ENCODE measurements around the gene CCDC9B.
A peak's percentile ranks its signal among the peaks of the same experiment; 100 is the strongest.

The CCDC9B gene

GRCh38 chr15:40334541-40334940, 6.2 kb downstream of the CCDC9B start:
- H3K36me3 ChIP-seq (ENCODE audit: insufficient read depth, low read length) = no peaks in the 10 kb centered on the region
- no peaks in the 10 kb centered on the region for H3K9me3 ChIP-seq (ENCODE audit: insufficient read depth, low read depth, low read length)
- no peak overlapping the region for H3K27ac ChIP-seq (ENCODE audit: low read depth, low read length)
- peaks cover 17% of the 10 kb centered on the region; the same call in 1 of the 2 replicates for H3K4me1 ChIP-seq (ENCODE audit: insufficient read depth, low read length)
- H3K27me3 ChIP-seq (ENCODE audit: insufficient read depth, low read length) = 0 out of 2 replicates have a peak, but pooled peaks cover 3% of the 10 kb centered on the region
- no peak overlapping the region for H3K9ac ChIP-seq (ENCODE audit: low read depth, low read length)
- 89% methylated on average over 3 of the region's 3 CpGs for WGBS
- no peak overlapping the region for H3K4me3 ChIP-seq (ENCODE audit: low read length)

- H3K27ac ChIP-seq (ENCODE audit: low read depth, low read length) = no peak overlapping the region
- peaks cover 20% of the 10 kb centered on the region; the same call in 1 of the 2 replicates for H3K4me1 ChIP-seq (ENCODE audit: insufficient read depth, low read length)
- H3K4me3 ChIP-seq (ENCODE audit: low read length) = no peak overlapping the region
- WGBS = 64% methylated on average over 12 of the region's 12 CpGs
- no peaks in the 10 kb centered on the region for H3K36me3 ChIP-seq (ENCODE audit: insufficient read depth, low read length)
- no peak overlapping the region for H3K9ac ChIP-seq (ENCODE audit: low read depth, low read length)
- no peaks in the 10 kb centered on the region for H3K9me3 ChIP-seq (ENCODE audit: insufficient read depth, low read depth, low read length)
- H3K27me3 ChIP-seq (ENCODE audit: insufficient read depth, low read length) = 0 out of 2 replicates have a peak, but pooled peaks cover 3% of the 10 kb centered on the region
These were observed 6.7 kb downstream of the CCDC9B start for GRCh38 chr15:40333922-40334492.

GRCh38 chr15:40332113-40332781, 8.5 kb downstream of the CCDC9B start:
- H3K27me3 ChIP-seq (ENCODE audit: insufficient read depth, low read length) = 0 out of 2 replicates have a peak, but pooled peaks cover 3% of the 10 kb centered on the region
- H3K4me1 ChIP-seq (ENCODE audit: insufficient read depth, low read length) = peaks cover 29% of the 10 kb centered on the region
- H3K27ac ChIP-seq (ENCODE audit: low read depth, low read length) = no peak overlapping the region
- no peaks in the 10 kb centered on the region for H3K9me3 ChIP-seq (ENCODE audit: insufficient read depth, low read depth, low read length)
- no peak overlapping the region for H3K4me3 ChIP-seq (ENCODE audit: low read length)
- no peaks in the 10 kb centered on the region for H3K36me3 ChIP-seq (ENCODE audit: insufficient read depth, low read length)
- 82% methylated on average over 8 of the region's 8 CpGs for WGBS
- H3K9ac ChIP-seq (ENCODE audit: low read depth, low read length) = no peak overlapping the region

GRCh38 chr15:40331637-40332036, 9.1 kb downstream of the CCDC9B start:
- H3K4me1 ChIP-seq (ENCODE audit: insufficient read depth, low read length) = peaks cover 35% of the 10 kb centered on the region

GRCh38 chr15:40331026-40331425, 9.7 kb downstream of the CCDC9B start:
- WGBS = 90% methylated on average over 7 of the region's 7 CpGs
- no peak overlapping the region for H3K9ac ChIP-seq (ENCODE audit: low read depth, low read length)
- peaks cover 41% of the 10 kb centered on the region for H3K4me1 ChIP-seq (ENCODE audit: insufficient read depth, low read length)

More at GRCh38 chr15:40331637-40332036, 9.1 kb downstream of the CCDC9B start:
- H3K36me3 ChIP-seq (ENCODE audit: insufficient read depth, low read length) = no peaks in the 10 kb centered on the region
- no peak overlapping the region for H3K27ac ChIP-seq (ENCODE audit: low read depth, low read length)
- H3K9ac ChIP-seq (ENCODE audit: low read depth, low read length) = no peak overlapping the region
- 91% methylated on average over 7 of the region's 7 CpGs for WGBS
- no peaks in the 10 kb centered on the region for H3K9me3 ChIP-seq (ENCODE audit: insufficient read depth, low read depth, low read length)
- H3K4me3 ChIP-seq (ENCODE audit: low read length) = no peak overlapping the region
- H3K27me3 ChIP-seq (ENCODE audit: insufficient read depth, low read length) = 0 out of 2 replicates have a peak, but pooled peaks cover 3% of the 10 kb centered on the region

GRCh38 chr15:40330368-40330836, 10.3 kb downstream of the CCDC9B start:
- WGBS = 87% methylated on average over 5 of the region's 5 CpGs
- H3K36me3 ChIP-seq (ENCODE audit: insufficient read depth, low read length) = no peaks in the 10 kb centered on the region
- H3K4me3 ChIP-seq (ENCODE audit: low read length) = no peak overlapping the region
- H3K27ac ChIP-seq (ENCODE audit: low read depth, low read length) = no peak overlapping the region
- no peaks in the 10 kb centered on the region for H3K9me3 ChIP-seq (ENCODE audit: insufficient read depth, low read depth, low read length)
- peaks cover 8% of the 10 kb centered on the region for H3K27me3 ChIP-seq (ENCODE audit: insufficient read depth, low read length)
- no peak overlapping the region for H3K9ac ChIP-seq (ENCODE audit: low read depth, low read length)
- H3K4me1 ChIP-seq (ENCODE audit: insufficient read depth, low read length) = peaks cover 47% of the 10 kb centered on the region

More at GRCh38 chr15:40331026-40331425, 9.7 kb downstream of the CCDC9B start:
- Histone ChIP-seq H3K27me3 (ENCODE audit: insufficient read depth, low read length) (0 out of 2 replicates have a peak, but pooled peaks cover 3% of the 10 kb centered on the region), H3K36me3 (ENCODE audit: insufficient read depth, low read length) (no peaks in the 10 kb centered on the region), H3K9me3 (ENCODE audit: insufficient read depth, low read depth, low read length) (no peaks in the 10 kb centered on the region), H3K27ac (ENCODE audit: low read depth, low read length) (no peak overlapping the region), H3K4me3 (ENCODE audit: low read length) (no peak overlapping the region)

GRCh38 chr15:40329804-40330203, 10.9 kb downstream of the CCDC9B start:
- H3K9me3 ChIP-seq (ENCODE audit: insufficient read depth, low read depth, low read length) = no peaks in the 10 kb centered on the region
- H3K36me3 ChIP-seq (ENCODE audit: insufficient read depth, low read length) = no peaks in the 10 kb centered on the region
- no peak overlapping the region for H3K27ac ChIP-seq (ENCODE audit: low read depth, low read length)
- H3K9ac ChIP-seq (ENCODE audit: low read depth, low read length) = no peak overlapping the region
- peaks cover 14% of the 10 kb centered on the region for H3K27me3 ChIP-seq (ENCODE audit: insufficient read depth, low read length)
- H3K4me1 ChIP-seq (ENCODE audit: insufficient read depth, low read length) = peaks cover 53% of the 10 kb centered on the region
- 94% methylated on average over 7 of the region's 7 CpGs for WGBS
- H3K4me3 ChIP-seq (ENCODE audit: low read length) = no peak overlapping the region

- Histone ChIP-seq H3K9ac (ENCODE audit: low read depth, low read length) (no peak overlapping the region), H3K27ac (ENCODE audit: low read depth, low read length) (peak overlapping the region; percentile 42; the same call in 1 of the 2 replicates)
These were observed 12.0 kb downstream of the CCDC9B start for GRCh38 chr15:40328751-40329150.

GRCh38 chr15:40328176-40328575, 12.6 kb downstream of the CCDC9B start:
- H3K9ac ChIP-seq (ENCODE audit: low read depth, low read length) = peak overlapping the region; percentile 34; the same call in 1 of the 2 replicates
- H3K4me1 ChIP-seq (ENCODE audit: insufficient read depth, low read length) = peaks cover 48% of the 10 kb centered on the region
- H3K27me3 ChIP-seq (ENCODE audit: insufficient read depth, low read length) = peaks cover 16% of the 10 kb centered on the region
- 58% methylated on average over 3 of the region's 3 CpGs for WGBS
- no peaks in the 10 kb centered on the region for H3K9me3 ChIP-seq (ENCODE audit: insufficient read depth, low read depth, low read length)
- no peak overlapping the region for H3K4me3 ChIP-seq (ENCODE audit: low read length)
- H3K36me3 ChIP-seq (ENCODE audit: insufficient read depth, low read length) = no peaks in the 10 kb centered on the region
- H3K27ac ChIP-seq (ENCODE audit: low read depth, low read length) = peak overlapping the region; percentile 42; the same call in 1 of the 2 replicates

More at GRCh38 chr15:40328751-40329150, 12.0 kb downstream of the CCDC9B start:
- Histone ChIP-seq H3K4me1 (ENCODE audit: insufficient read depth, low read length) (peaks cover 49% of the 10 kb centered on the region), H3K4me3 (ENCODE audit: low read length) (no peak overlapping the region), H3K36me3 (ENCODE audit: insufficient read depth, low read length) (no peaks in the 10 kb centered on the region), H3K9me3 (ENCODE audit: insufficient read depth, low read depth, low read length) (no peaks in the 10 kb centered on the region), H3K27me3 (ENCODE audit: insufficient read depth, low read length) (peaks cover 16% of the 10 kb centered on the region)
- WGBS = 90% methylated on average over 5 of the region's 5 CpGs

GRCh38 chr15:40327457-40327856, 13.3 kb downstream of the CCDC9B start:
- no peaks in the 10 kb centered on the region for H3K9me3 ChIP-seq (ENCODE audit: insufficient read depth, low read depth, low read length)
- no peaks in the 10 kb centered on the region for H3K36me3 ChIP-seq (ENCODE audit: insufficient read depth, low read length)
- 30% methylated on average over 6 of the region's 6 CpGs for WGBS
- H3K4me1 ChIP-seq (ENCODE audit: insufficient read depth, low read length) = peaks cover 51% of the 10 kb centered on the region
- H3K9ac ChIP-seq (ENCODE audit: low read depth, low read length) = peak overlapping the region; percentile 34; the same call in 1 of the 2 replicates
- peak overlapping the region; percentile 24 for H3K4me3 ChIP-seq (ENCODE audit: low read length)
- H3K27ac ChIP-seq (ENCODE audit: low read depth, low read length) = peak overlapping the region; percentile 18; the same call in 1 of the 2 replicates
- H3K27me3 ChIP-seq (ENCODE audit: insufficient read depth, low read length) = peaks cover 21% of the 10 kb centered on the region

- H3K4me1 ChIP-seq (ENCODE audit: insufficient read depth, low read length) = peaks cover 55% of the 10 kb centered on the region
- no peak overlapping the region for H3K9ac ChIP-seq (ENCODE audit: low read depth, low read length)
- H3K9me3 ChIP-seq (ENCODE audit: insufficient read depth, low read depth, low read length) = no peaks in the 10 kb centered on the region
- 0 out of 2 replicates have a peak overlapping the region, but pooled peaks have one; percentile 63 for H3K4me3 ChIP-seq (ENCODE audit: low read length)
- no peaks in the 10 kb centered on the region for H3K36me3 ChIP-seq (ENCODE audit: insufficient read depth, low read length)
- H3K27ac ChIP-seq (ENCODE audit: low read depth, low read length) = no peak overlapping the region
- H3K27me3 ChIP-seq (ENCODE audit: insufficient read depth, low read length) = peaks cover 30% of the 10 kb centered on the region
- 98% methylated on average over 2 of the region's 2 CpGs for WGBS
These were observed 15.0 kb downstream of the CCDC9B start for GRCh38 chr15:40325700-40326099.
